BE2C (cell line): ENCODE results near the gene VPS13D.

Source experiments
- DNase-seq: peaks from one replicate; pipeline ENCODE4 v3.0.0-alpha.2; 2020
- H3K27me3 ChIP-seq: fragments of 250-450 bp; sonication (Bioruptor Pico); 2 replicates; pipeline ENCODE4 v1.5.1; 2020; ENCODE audit warnings: mild to moderate bottlenecking
- H3K36me3 ChIP-seq: fragments of 250-450 bp; sonication (Bioruptor Pico); 2 replicates; pipeline ENCODE4 v1.5.1; 2020; ENCODE audit warnings: mild to moderate bottlenecking
- H3K4me1 ChIP-seq: fragments of 250-450 bp; sonication (Bioruptor Pico); 2 replicates; pipeline ENCODE4 v1.5.1; 2020
- H3K4me3 ChIP-seq: 2 replicates; pipeline ENCODE4 v1.5.1; 2011; ENCODE audit warnings: low read depth, low read length
- H3K9me3 ChIP-seq: fragments of 250-450 bp; sonication (Bioruptor Pico); 2 replicates; pipeline ENCODE4 v1.5.1; 2020
- TF ChIP-seq, protein P1 (sequence below): IDR thresholded peaks from 2 replicates; pipeline ENCODE4 v1.5.1; 2012; ENCODE audit warnings: mild to moderate bottlenecking, low read depth, low read length

VPS13D gene

GRCh38 chr1:12335815-12336214, 106.0 kb downstream of the VPS13D start:
- Histone ChIP-seq H3K36me3 (no peaks in the 10 kb centered on the region), H3K4me3 (no peak overlapping the region), H3K4me1 (peaks cover 11% of the 10 kb centered on the region), H3K9me3 (no peaks in the 10 kb centered on the region), H3K27me3 (no peaks in the 10 kb centered on the region)
- TF ChIP-seq, protein P1, sequence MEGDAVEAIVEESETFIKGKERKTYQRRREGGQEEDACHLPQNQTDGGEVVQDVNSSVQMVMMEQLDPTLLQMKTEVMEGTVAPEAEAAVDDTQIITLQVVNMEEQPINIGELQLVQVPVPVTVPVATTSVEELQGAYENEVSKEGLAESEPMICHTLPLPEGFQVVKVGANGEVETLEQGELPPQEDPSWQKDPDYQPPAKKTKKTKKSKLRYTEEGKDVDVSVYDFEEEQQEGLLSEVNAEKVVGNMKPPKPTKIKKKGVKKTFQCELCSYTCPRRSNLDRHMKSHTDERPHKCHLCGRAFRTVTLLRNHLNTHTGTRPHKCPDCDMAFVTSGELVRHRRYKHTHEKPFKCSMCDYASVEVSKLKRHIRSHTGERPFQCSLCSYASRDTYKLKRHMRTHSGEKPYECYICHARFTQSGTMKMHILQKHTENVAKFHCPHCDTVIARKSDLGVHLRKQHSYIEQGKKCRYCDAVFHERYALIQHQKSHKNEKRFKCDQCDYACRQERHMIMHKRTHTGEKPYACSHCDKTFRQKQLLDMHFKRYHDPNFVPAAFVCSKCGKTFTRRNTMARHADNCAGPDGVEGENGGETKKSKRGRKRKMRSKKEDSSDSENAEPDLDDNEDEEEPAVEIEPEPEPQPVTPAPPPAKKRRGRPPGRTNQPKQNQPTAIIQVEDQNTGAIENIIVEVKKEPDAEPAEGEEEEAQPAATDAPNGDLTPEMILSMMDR = no peak
- no peak for DNase-seq

DNA sequence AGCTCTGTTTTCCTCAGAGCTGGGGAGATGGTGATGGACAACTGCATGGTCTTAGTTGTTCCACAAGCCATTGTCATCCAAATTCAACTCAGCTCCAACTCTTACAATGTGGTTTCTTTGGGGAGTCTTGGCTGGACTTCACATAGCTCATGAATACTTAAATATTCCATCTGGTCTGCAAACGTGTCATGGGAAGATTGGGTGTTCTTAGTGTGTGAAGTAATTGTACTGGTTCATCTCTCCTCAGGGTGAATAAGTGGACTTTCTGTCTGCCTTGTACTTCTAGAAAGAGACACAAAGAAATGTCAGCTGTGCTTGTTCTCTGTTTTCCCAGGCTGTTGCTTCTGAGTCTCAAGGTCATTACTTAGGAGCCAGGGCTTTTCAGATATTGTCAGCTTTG, 106.6 kb downstream of the VPS13D start:
- DNase-seq = no peak
- H3K36me3 ChIP-seq = no peaks in the 10 kb centered on the region
- H3K9me3 ChIP-seq = no peaks in the 10 kb centered on the region
- peaks cover 11% of the 10 kb centered on the region for H3K4me1 ChIP-seq
- no peak overlapping the region for H3K4me3 ChIP-seq
- TF ChIP-seq, protein P1 = no peak
- no peaks in the 10 kb centered on the region for H3K27me3 ChIP-seq

- Histone ChIP-seq H3K4me3 (no peak overlapping the region), H3K9me3 (no peaks in the 10 kb centered on the region), H3K27me3 (no peaks in the 10 kb centered on the region), H3K36me3 (no peaks in the 10 kb centered on the region), H3K4me1 (peaks cover 11% of the 10 kb centered on the region)
- TF ChIP-seq, protein P1 = no peak
- DNase-seq = no peak
These were observed 108.2 kb downstream of the VPS13D start for GRCh38 chr1:12338017-12338416.

GRCh38 chr1:12338823-12339222, 109.0 kb downstream of the VPS13D start:
- no peaks in the 10 kb centered on the region for H3K36me3 ChIP-seq
- no peaks in the 10 kb centered on the region for H3K9me3 ChIP-seq
- peaks cover 11% of the 10 kb centered on the region for H3K4me1 ChIP-seq
- TF ChIP-seq, protein P1 = no peak
- no peak overlapping the region for H3K4me3 ChIP-seq
- no peak for DNase-seq
- no peaks in the 10 kb centered on the region for H3K27me3 ChIP-seq

GRCh38 chr1:12339396-12339795, 109.6 kb downstream of the VPS13D start:
- Histone ChIP-seq H3K4me3 (no peak overlapping the region), H3K9me3 (no peaks in the 10 kb centered on the region), H3K4me1 (peaks cover 11% of the 10 kb centered on the region), H3K36me3 (no peaks in the 10 kb centered on the region), H3K27me3 (no peaks in the 10 kb centered on the region)
- TF ChIP-seq, protein P1 = peak; percentile 46
- DNase-seq = peak; percentile 18

GRCh38 chr1:12339811-12340543, 110.1 kb downstream of the VPS13D start:
- DNase-seq = no peak
- Histone ChIP-seq H3K9me3 (no peaks in the 10 kb centered on the region), H3K4me3 (no peak overlapping the region), H3K27me3 (no peaks in the 10 kb centered on the region), H3K4me1 (peaks cover 11% of the 10 kb centered on the region), H3K36me3 (no peaks in the 10 kb centered on the region)
- TF ChIP-seq, protein P1 = no peak
